K562 (cell line): Measurements from ENCODE around the gene ATP2A3. TPM values are rescaled to one million over a fixed set of nuclear protein-coding genes. Genes with fewer than 3 reads are reported as not detected.
A peak's percentile ranks its signal among the peaks of the same experiment; 100 is the strongest.

ENCODE experiments used
- ATAC-seq: fragments of 200-7000 bp; cut with Tn5 transposase; 3 replicates; pipeline ENCODE4 v1.9.1; 2020; ENCODE audit warnings: moderate library complexity
- BruUV-seq: library from RNA; stranded (reverse); fragments of 400-500 nt; replicated peaks from 2 replicates; lab custom pipeline; 2021; lab: Mats Ljungman, UMichigan
- CTCF ChIA-PET: fragments of 300-600 bp; formaldehyde crosslinking; extraction: SDS; loops from one replicate; lab custom pipeline; 2021; ENCODE audit warnings: low intra/inter-chr PET ratio; lab: Yijun Ruan, JAX
- POLR2A ChIA-PET: fragments of 300-600, 350-650 bp; sonication (Branson Sonifier 250); formaldehyde crosslinking; extraction: SDS; loops from one replicate; lab custom pipeline; 2021; ENCODE audit warnings: antibody characterized with exemption, inconsistent platforms; lab: Yijun Ruan, JAX
- DNase-seq, 4 experiments: peaks; one replicate each; pipeline versions ENCODE4 v3.0.0 to v3.0.0-alpha.2; 2011 to 2018; ENCODE audit warnings: low spot score in 3 of 4, mixed read lengths in 3 of 4; ENCODE audit errors: extremely low read depth in 1 of 4
- FAIRE-seq: peaks from 2 replicates; lab custom pipeline; 2011; peaks lifted over from hg19 to GRCh38; lab: Jason Lieb, UNC
- H2AFZ ChIP-seq: 2 replicates; pipeline ENCODE4 v1.6.0; 2011; ENCODE audit warnings: low read depth, low read length, control low read depth, inconsistent platforms
- H3K27ac ChIP-seq: fragments of 200-600 bp; 3 replicates; pipeline ENCODE4 v1.8.0; 2011; ENCODE audit warnings: low read depth, mild to moderate bottlenecking, control low read depth, inconsistent platforms, low read length, moderate library complexity, mixed read lengths; ENCODE audit errors: extremely low read depth
- H3K27me3 ChIP-seq, 2 experiments: fragments of 300-600 bp in 1 of 2; 2 replicates in 1 of 2; 3 replicates in 1 of 2; pipeline versions ENCODE4 v1.6.0 to v1.8.0; 2011; ENCODE audit warnings: inconsistent platforms in 2 of 2, low read length in 2 of 2, mild to moderate bottlenecking in 1 of 2, mixed read lengths in 1 of 2, moderate library complexity in 1 of 2; ENCODE audit not compliant: control insufficient read depth in 2 of 2, insufficient read depth in 2 of 2
- H3K36me3 ChIP-seq: fragments of 300-600 bp; 3 replicates; pipeline ENCODE4 v1.8.0; 2011; ENCODE audit warnings: mild to moderate bottlenecking, low read length, inconsistent platforms; ENCODE audit not compliant: control insufficient read depth, insufficient read depth
- H3K4me1 ChIP-seq, 2 experiments: fragments of 200-600 bp in 1 of 2; replicated peaks in 1 of 2; 2 replicates in 1 of 2; 3 replicates in 1 of 2; pipeline versions ENCODE4 v1.5.1 to v1.8.0; 2011; ENCODE audit warnings: inconsistent platforms in 2 of 2, low read length in 2 of 2, mild to moderate bottlenecking in 1 of 2, mixed read lengths in 1 of 2, moderate library complexity in 1 of 2; ENCODE audit not compliant: control insufficient read depth in 2 of 2, insufficient read depth in 2 of 2
- H3K4me2 ChIP-seq: 2 replicates; pipeline ENCODE4 v1.6.1; 2011; ENCODE audit warnings: low read length, control low read depth, inconsistent platforms, mixed read lengths; ENCODE audit not compliant: insufficient read depth
- H3K4me3 ChIP-seq: fragments of 200-600 bp; sonication (generic), shearing (Covaris generic); 2 replicates; pipeline ENCODE4 v1.5.1; 2016; ENCODE audit warnings: control low read depth, inconsistent platforms
- H3K79me2 ChIP-seq: fragments of 200-600 bp; 3 replicates; pipeline ENCODE4 v1.8.0; 2011; ENCODE audit warnings: low read length, inconsistent platforms; ENCODE audit not compliant: control insufficient read depth, insufficient read depth
- H3K9ac ChIP-seq, 2 experiments: 2 replicates each; pipeline versions ENCODE4 v1.6.0 to v1.6.1; 2011; ENCODE audit warnings: low read depth in 2 of 2, low read length in 2 of 2, control low read depth in 1 of 2, inconsistent platforms in 1 of 2, mild to moderate bottlenecking in 1 of 2, mixed read lengths in 1 of 2; ENCODE audit not compliant: insufficient read depth in 1 of 2
- H3K9me1 ChIP-seq: one replicate; pipeline ENCODE4 v1.6.0; 2011; ENCODE audit warnings: inconsistent platforms, mild to moderate bottlenecking, low read length, moderate library complexity; ENCODE audit not compliant: control insufficient read depth, insufficient read depth
- H3K9me3 ChIP-seq: replicated peaks from 2 replicates; pipeline ENCODE4 v1.5.1; 2011; ENCODE audit warnings: low read depth, low read length, inconsistent platforms; ENCODE audit not compliant: control insufficient read depth, insufficient read depth
- H4K20me1 ChIP-seq: replicated peaks from 2 replicates; pipeline ENCODE4 v1.6.1; 2011; ENCODE audit warnings: low read length, inconsistent platforms, mixed read lengths; ENCODE audit not compliant: control insufficient read depth, insufficient read depth
- POLR2G ChIP-seq: fragments of 200-400 bp; formaldehyde crosslinking; IDR thresholded peaks from 2 replicates; pipeline ENCODE4 v1.6.1; 2017; ENCODE audit warnings: low read depth, mild to moderate bottlenecking, antibody characterized with exemption, low read length, moderate library complexity
- PRDM10 ChIP-seq: fragments of 450-650 bp; IDR thresholded peaks from 2 replicates; pipeline ENCODE4 v1.6.1; 2018; ENCODE audit not compliant: partially characterized antibody
- RFX7 ChIP-seq: fragments of 250-450 bp; sonication (Bioruptor Pico); IDR thresholded peaks from 2 replicates; pipeline ENCODE4 v1.5.1; 2021; ENCODE audit warnings: mild to moderate bottlenecking
- SMARCA4 ChIP-seq: fragments of 450-650 bp; IDR thresholded peaks from 2 replicates; pipeline ENCODE4 v1.6.1; 2016
- STAT5A ChIP-seq: IDR thresholded peaks from 2 replicates; pipeline ENCODE4 v1.6.1; 2012; ENCODE audit warnings: low read length, inconsistent platforms, borderline replicate concordance
- TAF1 ChIP-seq: IDR thresholded peaks from 2 replicates; pipeline ENCODE4 v1.6.1; 2011; ENCODE audit warnings: mild to moderate bottlenecking, low read length, moderate library complexity; ENCODE audit not compliant: insufficient read depth, control insufficient read depth, severe bottlenecking; ENCODE audit errors: extremely low read depth
- ZNF655 ChIP-seq: fragments of 250-450 bp; sonication (Bioruptor Pico); IDR thresholded peaks from 2 replicates; pipeline ENCODE4 v1.5.0; 2021
- WGBS: fragments of 100-300 bp; shearing (Covaris generic); methylation state at CpG from one replicate; pipeline ENCODE4 v1.1.6; 2016; ENCODE audit warnings: low coverage, mixed read lengths; ENCODE audit not compliant: insufficient coverage; ENCODE audit errors: missing lambda C conversion rate; 5-methylcytosine and 5-hydroxymethylcytosine counted together
- in situ Hi-C: fragments of 300-500 bp; cut with MboI; formaldehyde crosslinking; loops from 4 replicates; pipeline ENCODE4 v1.15.0; 2018; ENCODE audit warnings: inconsistent platforms, mixed read lengths
- intact Hi-C: fragments of 100-400 bp; cut with micrococcal nuclease; formaldehyde crosslinking; loops from 2 replicates; pipeline ENCODE4 v1.14.2; 2022
- polyA plus RNA-seq, 8 experiments: library from polyadenylated mRNA; depleted of rRNA in 4 of 8; stranded (reverse) in 5 of 8; unstranded in 3 of 8; fragments of >200 nt; fragmentation: Nextera tagmentation in 2 of 8; fragmentation: Illumina TruSeq in 1 of 8; extraction: Ambion mirVana in 2 of 8; extraction: Trizol in 1 of 8; gene quantifications; 2 replicates each; pipeline versions ENCODE4 v1.2.1 to v1.2.3, GENCODE V29; 2011 to 2014; ENCODE audit warnings: inconsistent platforms in 1 of 8, missing spikeins in 1 of 8
- total RNA-seq, 7 experiments: library from RNA; depleted of rRNA in 6 of 7; stranded (reverse); fragments of >200 nt in 6 of 7; fragmentation: Illumina TruSeq in 2 of 7; extraction: Trizol in 2 of 7; gene quantifications; 2 replicates each; pipeline versions ENCODE4 v1.2.1 to v1.2.3, GENCODE V29; 2011 to 2021; ENCODE audit warnings: low replicate concordance in 1 of 7

The ATP2A3 gene
- total and polyA plus RNA-seq, 9 of the 15 experiments (the other 6 are each of a cell fraction or from before 2014, with no cell fraction given) = 0.65 to 103 (median 31.3) TPM

- H2AFZ ChIP-seq = no peak overlapping the region
- no peaks in the 10 kb centered on the region for H3K9me3 ChIP-seq
- H3K9me1 ChIP-seq = no peaks in the 10 kb centered on the region
- no peak for ATAC-seq
- no peak overlapping the region for H3K9ac ChIP-seq
- intact Hi-C loops = no loop called here
- no peaks in the 10 kb centered on the region for H3K27me3 ChIP-seq
- H3K4me3 ChIP-seq = no peak overlapping the region
- CTCF ChIA-PET = no interaction called here
- peaks cover under 1% of the 10 kb centered on the region; the same call in 1 of the 3 replicates for H3K79me2 ChIP-seq
- no peak for FAIRE-seq
- H4K20me1 ChIP-seq = no peaks in the 10 kb centered on the region
- POLR2A ChIA-PET = interaction anchor here (6.9 kb wide), 1 partner anchor 9 kb away, joined by 40 read pairs; no protein-coding TSS in a partner anchor
- H3K4me2 ChIP-seq = no peak overlapping the region
- peaks cover 4 to 32% of the 10 kb centered on the region in 2 experiments; a peak in 4 of 5 replicates for H3K4me1 ChIP-seq
- no peak overlapping the region for H3K27ac ChIP-seq
- TF ChIP-seq POLR2G = peak; percentile 46; the same call in 1 of the 2 replicates
- TF ChIP-seq SMARCA4 = no peak
- TF ChIP-seq, all 486 proteins: peak for 1
- in situ Hi-C loops = no loop called here
- no TSS peak for BruUV-seq
- DNase-seq = no peak
- WGBS = 89% methylated on average over 13 of the region's 17 CpGs
- H3K36me3 ChIP-seq = peaks cover 36% of the 10 kb centered on the region; the same call in 2 of the 3 replicates
These were observed 13.2 kb downstream of the ATP2A3 start for GRCh38 chr17:3951003-3951402.

GRCh38 chr17:3950584-3950983 is 13.7 kb downstream of the ATP2A3 start:
- no peak for DNase-seq
- H3K4me3 ChIP-seq = no peak overlapping the region
- H3K36me3 ChIP-seq = peaks cover 37% of the 10 kb centered on the region; the same call in 2 of the 3 replicates
- no peak for ATAC-seq
- H3K9me3 ChIP-seq = no peaks in the 10 kb centered on the region
- WGBS = 81% methylated on average over 10 of the region's 12 CpGs
- H3K4me1 ChIP-seq = peaks cover 4 to 30% of the 10 kb centered on the region in 2 experiments; a peak in 3 of 5 replicates
- ChIA-PET POLR2A (interaction anchor here (0.5 to 6.9 kb wide), 3 partner anchors 10 to 39 kb away, joined by 3 to 40 read pairs (median 3); no protein-coding TSS in a partner anchor), CTCF (no interaction called here)
- no peak for FAIRE-seq
- no peaks in the 10 kb centered on the region for H3K27me3 ChIP-seq
- intact Hi-C loops (no loop called here), in situ Hi-C loops (no loop called here)
- BruUV-seq = no TSS peak
- no peak overlapping the region for H3K4me2 ChIP-seq
- peak overlapping the region in 1 of 2 experiments; percentile 35; a peak in 1 of 4 replicates for H3K9ac ChIP-seq
- no peaks in the 10 kb centered on the region; the same call in 2 of the 3 replicates for H3K79me2 ChIP-seq
- no peaks in the 10 kb centered on the region for H3K9me1 ChIP-seq
- H3K27ac ChIP-seq = no peak overlapping the region
- no peak overlapping the region for H2AFZ ChIP-seq
- H4K20me1 ChIP-seq = no peaks in the 10 kb centered on the region
- TF ChIP-seq PRDM10 (peak; percentile 30), STAT5A (no peak), ZNF655 (CRISPR knock-in tag) (no peak), RFX7 (CRISPR knock-in tag) (no peak), POLR2G (peak; percentile 64), TAF1 (no peak)
